ENCODE measurements around the gene UPK3A. TPM values are rescaled to one million over a fixed set of nuclear protein-coding genes. Genes with fewer than 3 reads are reported as not detected.

The UPK3A gene
- total and polyA plus RNA-seq, 10 of the 15 experiments (the other 5 are each of a cell fraction or from before 2014, with no cell fraction given): not detected

GRCh38 chr22:45331486-45331885 lies 46.7 kb downstream of the UPK3A start:
- WGBS (ENCODE audit: insufficient coverage, insufficient replicate concordance, low lambda C conversion rate, missing lambda C conversion rate): 98% methylated on average over 9 of the region's 9 CpGs
- Histone ChIP-seq H3K9me3 (replicated peaks; ENCODE audit: control insufficient read depth, insufficient read depth, low read length) (no peaks in the 10 kb centered on the region), H3K4me1 (ENCODE audit: control insufficient read depth, insufficient read depth, low read length) (no peaks in the 10 kb centered on the region), H2AFZ (ENCODE audit: control insufficient read depth, low read depth, low read length) (no peak overlapping the region), H3K4me3 (no peak overlapping the region), H3K27ac (ENCODE audit: control insufficient read depth, insufficient read depth) (no peak overlapping the region), H3K79me2 (ENCODE audit: control insufficient read depth, insufficient read depth, low read length) (no peaks in the 10 kb centered on the region), H4K20me1 (ENCODE audit: control insufficient read depth, insufficient read depth) (no peaks in the 10 kb centered on the region), H3K36me3 (ENCODE audit: control insufficient read depth in 2 of 2, insufficient read depth in 2 of 2, low read length in 1 of 2) (peaks cover 11 to 19% of the 10 kb centered on the region in 2 experiments; a peak in 3 of 4 replicates), H3K9ac (ENCODE audit: control insufficient read depth, insufficient read depth, low read length) (no peak overlapping the region), H3K27me3 (replicated peaks in 1 of 2; ENCODE audit: control insufficient read depth in 2 of 2, insufficient read depth in 2 of 2, low read length in 1 of 2) (no peaks in the 10 kb centered on the region), H3K4me2 (ENCODE audit: control insufficient read depth, insufficient read depth) (no peak overlapping the region)
- no peak for TF ChIP-seq ZNF207 (IDR thresholded peaks at IDR 0.05; ENCODE audit: borderline replicate concordance)
- TF ChIP-seq MAX (IDR thresholded peaks at IDR 0.05; ENCODE audit: low read depth, low read length): no peak
- TF ChIP-seq SP1 (IDR thresholded peaks at IDR 0.05; ENCODE audit: low read depth, low read length): no peak
- TF ChIP-seq, protein P1, sequence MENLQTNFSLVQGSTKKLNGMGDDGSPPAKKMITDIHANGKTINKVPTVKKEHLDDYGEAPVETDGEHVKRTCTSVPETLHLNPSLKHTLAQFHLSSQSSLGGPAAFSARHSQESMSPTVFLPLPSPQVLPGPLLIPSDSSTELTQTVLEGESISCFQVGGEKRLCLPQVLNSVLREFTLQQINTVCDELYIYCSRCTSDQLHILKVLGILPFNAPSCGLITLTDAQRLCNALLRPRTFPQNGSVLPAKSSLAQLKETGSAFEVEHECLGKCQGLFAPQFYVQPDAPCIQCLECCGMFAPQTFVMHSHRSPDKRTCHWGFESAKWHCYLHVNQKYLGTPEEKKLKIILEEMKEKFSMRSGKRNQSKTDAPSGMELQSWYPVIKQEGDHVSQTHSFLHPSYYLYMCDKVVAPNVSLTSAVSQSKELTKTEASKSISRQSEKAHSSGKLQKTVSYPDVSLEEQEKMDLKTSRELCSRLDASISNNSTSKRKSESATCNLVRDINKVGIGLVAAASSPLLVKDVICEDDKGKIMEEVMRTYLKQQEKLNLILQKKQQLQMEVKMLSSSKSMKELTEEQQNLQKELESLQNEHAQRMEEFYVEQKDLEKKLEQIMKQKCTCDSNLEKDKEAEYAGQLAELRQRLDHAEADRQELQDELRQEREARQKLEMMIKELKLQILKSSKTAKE (IDR thresholded peaks at IDR 0.05; ENCODE audit: low read depth, poor library complexity, severe bottlenecking): no peak
- no peak for TF ChIP-seq SMC3 (IDR thresholded peaks at IDR 0.05; ENCODE audit: borderline replicate concordance, low read length)
- no peak for TF ChIP-seq ZBTB11 (CRISPR knock-in tag; IDR thresholded peaks at IDR 0.05)
- no peak for TF ChIP-seq CREM (IDR thresholded peaks at IDR 0.05; ENCODE audit: low read depth)
- TF ChIP-seq ZNF217 (IDR thresholded peaks at IDR 0.05): no peak
- TF ChIP-seq NFIC (IDR thresholded peaks at IDR 0.05; ENCODE audit: low read depth, low read length): no peak
- no peak for TF ChIP-seq PRDM15 (CRISPR knock-in tag; IDR thresholded peaks at IDR 0.05)
- TF ChIP-seq PML (IDR thresholded peaks at IDR 0.05; ENCODE audit: low read length): no peak
- no peak for TF ChIP-seq SREBF2 (IDR thresholded peaks at IDR 0.05; ENCODE audit: low read length)
- TF ChIP-seq ZNF384 (IDR thresholded peaks at IDR 0.05; ENCODE audit: borderline replicate concordance, low read depth, low read length): no peak
- ChIA-PET SMC1A (ENCODE audit: uncharacterized antibody, unreplicated experiment) (no interaction called here), CTCF (no interaction called here), RAD21 (ENCODE audit: unreplicated experiment) (no interaction called here), POLR2A (no interaction called here)
- no peak for DNase-seq (ENCODE audit: low read depth, low spot score)
- no peak for ATAC-seq
- intact Hi-C loops (cut with micrococcal nuclease; ENCODE audit: unreplicated experiment) (no loop called here), in situ Hi-C loops (cut with MboI) (no loop called here)
- BruUV-seq (replicated peaks): no TSS peak
- FAIRE-seq: no peak
